ENCODE data around the gene KRT72. TPM values are rescaled to one million over a fixed set of nuclear protein-coding genes. Genes with fewer than 3 reads are reported as not detected.

KRT72 gene
- total RNA-seq, 1 experiment from 2014 or later, result not detected

DNA sequence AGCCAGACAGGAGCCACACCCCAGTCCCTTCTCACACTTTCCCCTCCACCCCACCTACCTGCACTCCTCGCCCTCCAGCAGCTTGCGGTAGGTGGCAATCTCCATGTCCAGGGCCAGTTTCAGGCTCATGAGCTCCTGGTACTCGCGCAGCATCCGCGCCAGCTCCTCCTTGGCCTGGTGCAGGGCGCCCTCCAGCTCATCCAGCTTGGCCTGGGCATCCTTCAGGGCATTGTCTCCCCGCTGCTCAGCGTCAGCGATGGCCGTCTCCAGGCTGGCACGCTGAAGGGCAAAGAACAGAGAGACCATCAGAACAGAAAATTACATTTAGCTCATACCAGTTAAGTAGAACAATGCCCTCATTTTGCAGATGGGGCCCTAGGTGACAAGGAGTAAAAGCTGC lies 33.2 kb downstream of the KRT72 start:
- no peak overlapping the region for H4K5ac ChIP-seq (ENCODE audit: insufficient read length, low read depth, low read length)
- no peak overlapping the region for H3K27ac ChIP-seq (ENCODE audit: insufficient read length, low read depth, low read length)
- no peak overlapping the region for H2AFZ ChIP-seq (ENCODE audit: low read length)
- Mint-ChIP-seq H3K9me3 (no peaks in the 10 kb centered on the region), H3K27ac (no peak overlapping the region), H3K27me3 (ENCODE audit: low read depth) (peaks cover 31% of the 10 kb centered on the region), H3K4me3 (no peak overlapping the region), H3K36me3 (ENCODE audit: insufficient read depth in 1 of 3, low read depth in 3 of 3) (no peaks in the 10 kb centered on the region), H3K4me1 (no peaks in the 10 kb centered on the region)
- H2BK20ac ChIP-seq (ENCODE audit: low read depth, low read length, poor library complexity, severe bottlenecking), result no peak overlapping the region
- no peaks in the 10 kb centered on the region for H4K20me1 ChIP-seq (ENCODE audit: control insufficient read depth, insufficient read depth, insufficient read length)
- no peak overlapping the region for H2BK12ac ChIP-seq (ENCODE audit: insufficient read length, low read depth, low read length)
- no peaks in the 10 kb centered on the region for H3K27me3 ChIP-seq (ENCODE audit: insufficient read depth, low read length)
- no peak overlapping the region for H4K91ac ChIP-seq (ENCODE audit: insufficient read length, low read depth, low read length)
- no peaks in the 10 kb centered on the region for H3K79me1 ChIP-seq (ENCODE audit: insufficient read depth, low read depth, low read length, poor library complexity, severe bottlenecking)
- H2BK5ac ChIP-seq (ENCODE audit: insufficient read length, low read length), result no peak overlapping the region
- no peak overlapping the region; the same call in 1 of the 2 replicates for H3K14ac ChIP-seq (ENCODE audit: insufficient read depth, low read length)
- H4K8ac ChIP-seq (replicated peaks; ENCODE audit: insufficient read length, low read depth, low read length), result no peak overlapping the region
- H3T11ph ChIP-seq (ENCODE audit: low read length), result no peak overlapping the region
- H3K9me3 ChIP-seq (ENCODE audit: control insufficient read depth, low read depth, low read length), result no peaks in the 10 kb centered on the region
- H3K4ac ChIP-seq (ENCODE audit: low read depth, low read length), result no peak overlapping the region
- H3K4me1 ChIP-seq (ENCODE audit: insufficient read depth, low read length), result no peaks in the 10 kb centered on the region
- H3K23ac ChIP-seq (ENCODE audit: insufficient read length, low read depth, low read length), result no peak overlapping the region
- H3K4me2 ChIP-seq (ENCODE audit: insufficient read depth, insufficient read length, low read length), result no peak overlapping the region
- H3K23me2 ChIP-seq (ENCODE audit: insufficient read length, low read depth, low read length, poor library complexity, severe bottlenecking), result no peaks in the 10 kb centered on the region
- no peak overlapping the region for H2BK15ac ChIP-seq (ENCODE audit: low read depth, low read length)
- no peak overlapping the region for H2AK5ac ChIP-seq (ENCODE audit: insufficient read length, low read length)
- H3K56ac ChIP-seq (ENCODE audit: insufficient read length, low read depth, low read length), result no peak overlapping the region
- no peak overlapping the region for H2BK120ac ChIP-seq (ENCODE audit: low read depth, low read length, poor library complexity, severe bottlenecking)
- H3K9ac ChIP-seq (ENCODE audit: extremely low read depth, insufficient read length, low read length), result no peak overlapping the region
- no CpG with 5 or more reads among the region's 12 CpGs for WGBS (ENCODE audit: extremely low coverage, insufficient read length, low lambda C conversion rate)
- DNase-seq, result no peak
- TF ChIP-seq, protein P1, sequence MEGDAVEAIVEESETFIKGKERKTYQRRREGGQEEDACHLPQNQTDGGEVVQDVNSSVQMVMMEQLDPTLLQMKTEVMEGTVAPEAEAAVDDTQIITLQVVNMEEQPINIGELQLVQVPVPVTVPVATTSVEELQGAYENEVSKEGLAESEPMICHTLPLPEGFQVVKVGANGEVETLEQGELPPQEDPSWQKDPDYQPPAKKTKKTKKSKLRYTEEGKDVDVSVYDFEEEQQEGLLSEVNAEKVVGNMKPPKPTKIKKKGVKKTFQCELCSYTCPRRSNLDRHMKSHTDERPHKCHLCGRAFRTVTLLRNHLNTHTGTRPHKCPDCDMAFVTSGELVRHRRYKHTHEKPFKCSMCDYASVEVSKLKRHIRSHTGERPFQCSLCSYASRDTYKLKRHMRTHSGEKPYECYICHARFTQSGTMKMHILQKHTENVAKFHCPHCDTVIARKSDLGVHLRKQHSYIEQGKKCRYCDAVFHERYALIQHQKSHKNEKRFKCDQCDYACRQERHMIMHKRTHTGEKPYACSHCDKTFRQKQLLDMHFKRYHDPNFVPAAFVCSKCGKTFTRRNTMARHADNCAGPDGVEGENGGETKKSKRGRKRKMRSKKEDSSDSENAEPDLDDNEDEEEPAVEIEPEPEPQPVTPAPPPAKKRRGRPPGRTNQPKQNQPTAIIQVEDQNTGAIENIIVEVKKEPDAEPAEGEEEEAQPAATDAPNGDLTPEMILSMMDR (conservative IDR thresholded peaks at IDR 0.05), result no peak
- H3K18ac ChIP-seq (ENCODE audit: insufficient read length, low read depth, low read length), result no peak overlapping the region
- H3K79me2 ChIP-seq (ENCODE audit: insufficient read depth, low read length), result no peaks in the 10 kb centered on the region

Measured in H9 (cell line).